Dendritic cell treated with granulocyte-macrophage colony-stimulating factor and Interleukin-4, amounts not matched to agents 40 ng/mL and 50 ng/mL, for 4 days (primary cell): ENCODE data around the gene ACADS.

Source experiments
- H3K27ac Mint-ChIP-seq: one replicate; pipeline ENCODE4 v1.8.0; 2022; ENCODE audit warnings: mild to moderate bottlenecking, mixed read lengths
- H3K27me3 Mint-ChIP-seq: one replicate; pipeline ENCODE4 v1.8.0; 2022; ENCODE audit warnings: mild to moderate bottlenecking, mixed read lengths
- H3K36me3 Mint-ChIP-seq: one replicate; pipeline ENCODE4 v1.8.0; 2022; ENCODE audit warnings: low read depth, mixed read lengths
- H3K4me1 Mint-ChIP-seq: one replicate; pipeline ENCODE4 v1.8.0; 2022; ENCODE audit warnings: low read depth, mixed read lengths
- H3K4me3 Mint-ChIP-seq: one replicate; pipeline ENCODE4 v1.8.0; 2022; ENCODE audit warnings: mild to moderate bottlenecking, moderate library complexity, mixed read lengths
- H3K9me3 Mint-ChIP-seq: one replicate; pipeline ENCODE4 v1.8.0; 2022; ENCODE audit warnings: mixed read lengths
- intact Hi-C: fragments of 100-400 bp; cut with micrococcal nuclease; formaldehyde crosslinking; loops from one replicate; pipeline ENCODE4 v1.15.0; 2022

ACADS gene

DNA sequence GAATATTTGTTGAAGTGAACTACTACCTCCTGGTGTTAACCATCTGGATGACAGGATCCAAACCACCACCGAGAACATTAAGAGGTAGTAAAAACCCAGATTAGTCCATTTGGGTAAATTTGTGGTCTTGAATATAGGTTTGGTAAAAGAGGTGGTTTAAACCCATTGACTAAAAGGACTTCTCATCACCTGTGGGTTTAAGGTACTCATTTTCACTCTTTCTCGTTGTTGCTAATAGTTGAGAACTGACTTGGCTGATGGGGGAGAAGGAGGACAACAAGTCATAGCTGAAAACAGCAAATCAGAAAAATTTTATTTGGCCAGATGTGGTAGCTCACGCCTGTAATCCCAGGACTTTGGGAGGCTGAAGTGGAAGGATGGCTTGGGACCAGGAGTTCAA lies 59.2 kb downstream of the ACADS start:
- no peaks in the 10 kb centered on the region for H3K9me3 Mint-ChIP-seq
- no peak overlapping the region for H3K4me3 Mint-ChIP-seq
- H3K4me1 Mint-ChIP-seq: no peaks in the 10 kb centered on the region
- H3K36me3 Mint-ChIP-seq: peaks cover 72% of the 10 kb centered on the region
- no peaks in the 10 kb centered on the region for H3K27me3 Mint-ChIP-seq
- intact Hi-C loops: no loop called here
- no peak overlapping the region for H3K27ac Mint-ChIP-seq

DNA sequence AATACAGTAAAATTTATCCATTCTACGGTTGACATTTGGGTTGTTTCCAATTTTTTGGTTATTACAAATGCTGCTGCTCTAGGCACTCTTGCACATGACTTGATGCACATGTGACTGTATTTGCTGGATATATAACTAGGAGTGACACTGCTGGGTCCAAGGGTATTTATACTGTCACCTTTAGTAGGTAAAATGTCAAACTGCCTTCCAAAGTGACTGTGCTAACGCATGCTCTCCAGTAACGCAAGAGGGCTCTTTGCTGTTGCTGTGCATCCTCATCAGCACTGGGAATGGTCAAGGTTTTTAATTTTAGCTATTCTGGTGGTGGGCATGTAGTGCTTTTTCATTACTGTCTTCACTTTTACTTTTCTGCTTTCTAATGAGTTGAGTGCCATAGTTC lies 62.3 kb downstream of the ACADS start:
- no peaks in the 10 kb centered on the region for H3K9me3 Mint-ChIP-seq
- intact Hi-C loops: no loop called here
- peaks cover 52% of the 10 kb centered on the region for H3K36me3 Mint-ChIP-seq
- peaks cover 11% of the 10 kb centered on the region for H3K4me1 Mint-ChIP-seq
- no peaks in the 10 kb centered on the region for H3K27me3 Mint-ChIP-seq
- no peak overlapping the region for H3K4me3 Mint-ChIP-seq
- no peak overlapping the region for H3K27ac Mint-ChIP-seq
